Bronchus fibroblast of lung (primary cell): Measurements from ENCODE around the gene BLOC1S6. TPM values are rescaled to one million over a fixed set of nuclear protein-coding genes. Genes with fewer than 3 reads are reported as not detected.

Experiments used
- total RNA-seq: library from RNA; depleted of rRNA; stranded (reverse); fragments of >200 nt; gene quantifications from 2 replicates; pipeline ENCODE4 v1.2.3, GENCODE V29; 2015

BLOC1S6 gene
- 30.3 and 40.7 TPM in 2 replicates for total RNA-seq

GRCh38 chr15:45587095-45587862 is at the start of gene BLOC1S6:
Gene BLOC1S6 (plus strand): TSS chr15:45587379. CDS start chr15:45587444, 65 bp downstream.

GRCh38 chr15:45634432-45635190 is 47.4 kb downstream of the BLOC1S6 start, which contains the start of gene SQOR:
Gene SQOR (plus strand): TSS chr15:45635029. CDS start chr15:45658924, 23,895 bp downstream.

Other genes with a start within 250 kb of the BLOC1S6 start
- 0.15 TPM in 1 of 2 replicates, not detected in the other for gene GATM, start 208.8 kb upstream of the BLOC1S6 start, total RNA-seq
- 3.6 and 3.7 TPM in 2 replicates for gene SLC30A4, start 64.6 kb upstream of the BLOC1S6 start, total RNA-seq
- gene SQOR, start 47.6 kb downstream of the BLOC1S6 start, total RNA-seq: 31.3 and 36.3 TPM in 2 replicates